ENCODE results near the gene DHX35.

The DHX35 gene

DNA sequence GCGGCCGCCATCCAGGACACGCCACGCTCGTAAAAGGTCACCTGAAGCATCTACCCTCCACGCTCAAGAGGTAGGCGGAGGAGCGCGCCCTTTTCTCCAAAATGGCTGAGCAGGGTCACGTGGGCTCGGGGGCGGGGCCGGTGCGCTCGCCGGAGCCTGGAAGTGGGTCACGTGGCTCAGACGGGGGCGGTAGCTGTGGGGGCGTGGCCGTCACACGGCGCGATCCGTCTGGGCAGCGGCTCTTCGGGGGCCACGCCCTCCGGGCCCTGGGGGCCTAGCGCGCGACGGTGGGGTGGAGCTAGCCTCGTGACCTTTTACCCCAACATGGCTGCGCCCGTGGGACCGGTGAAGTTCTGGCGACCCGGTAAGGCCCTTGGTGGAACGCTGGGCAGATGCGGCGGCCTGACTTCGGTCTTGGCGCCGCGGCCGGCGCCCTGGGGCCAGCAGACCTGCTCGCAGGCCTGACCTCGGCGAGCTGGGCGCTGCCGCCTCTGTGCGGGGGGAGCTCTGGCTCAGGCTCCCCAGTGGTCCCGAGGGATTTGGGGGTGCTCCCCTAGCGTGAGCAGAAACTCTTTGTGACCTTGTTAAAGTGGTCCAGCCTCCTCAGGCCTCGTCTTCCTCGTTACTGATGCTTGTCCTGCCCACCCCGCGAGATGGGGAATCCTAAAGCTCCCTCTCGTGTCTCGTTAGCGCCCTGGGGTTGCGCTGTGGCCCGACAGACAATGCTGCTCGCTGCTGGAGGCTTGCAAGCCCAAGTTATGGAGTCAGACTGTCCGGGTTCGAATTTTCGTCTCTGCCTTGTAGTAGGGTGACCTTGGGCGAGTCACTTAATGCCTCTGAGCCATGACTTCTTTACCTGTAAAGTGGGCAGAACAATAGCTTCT is at the start of gene DHX35:
Gene DHX35 (plus strand): TSS at position 301 of the 884 bp plus-strand sequence. CDS start 24 bp downstream, at position 325.
- peak; percentile 99 for DNase-seq

GRCh38 chr20:38915355-38915754 is 46.8 kb upstream of the DHX35 start:
- no peak for DNase-seq

GRCh38 chr20:38917657-38918056 is 44.5 kb upstream of the DHX35 start:
- DNase-seq: no peak

DNA sequence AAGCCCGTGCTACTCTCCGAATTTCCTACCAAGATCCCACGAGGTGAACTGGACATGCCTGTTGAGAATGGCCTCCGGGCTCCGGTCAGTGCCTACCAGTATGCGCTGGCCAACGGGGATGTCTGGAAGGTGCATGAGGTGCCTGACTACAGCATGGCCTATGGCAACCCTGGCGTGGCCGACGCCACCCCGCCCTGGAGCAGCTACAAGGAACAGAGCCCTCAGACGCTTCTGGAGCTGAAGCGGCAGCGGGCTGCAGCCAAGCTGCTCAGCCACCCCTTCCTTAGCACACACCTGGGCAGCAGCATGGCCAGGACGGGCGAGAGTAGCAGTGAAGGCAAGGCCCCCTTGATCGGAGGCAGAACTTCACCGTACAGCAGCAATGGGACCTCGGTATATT is 44.0 kb upstream of the DHX35 start:
- no peak for DNase-seq

DNA sequence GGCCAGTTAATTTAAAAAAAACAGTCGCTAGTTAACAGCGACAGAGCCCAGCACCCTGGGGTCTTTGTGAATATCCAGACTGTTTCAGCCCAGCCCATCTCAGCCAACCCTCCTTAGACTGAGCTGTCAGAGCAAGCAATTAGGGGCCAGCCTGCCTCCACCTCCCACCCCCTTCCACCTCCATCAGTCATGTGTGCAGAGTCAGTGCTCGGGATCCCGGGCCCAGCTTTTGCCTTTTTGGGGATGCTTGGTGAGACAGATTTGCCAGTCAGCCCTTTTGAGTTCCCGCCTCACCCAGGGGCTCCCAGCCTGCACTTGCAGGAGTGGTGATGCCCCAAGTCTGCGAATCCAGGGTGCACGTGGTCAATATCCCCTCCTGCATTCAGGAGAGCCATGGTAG is 42.5 kb upstream of the DHX35 start:
- no peak for DNase-seq

GRCh38 chr20:38920411-38920810 is 41.7 kb upstream of the DHX35 start:
- DNase-seq: no peak

DNA sequence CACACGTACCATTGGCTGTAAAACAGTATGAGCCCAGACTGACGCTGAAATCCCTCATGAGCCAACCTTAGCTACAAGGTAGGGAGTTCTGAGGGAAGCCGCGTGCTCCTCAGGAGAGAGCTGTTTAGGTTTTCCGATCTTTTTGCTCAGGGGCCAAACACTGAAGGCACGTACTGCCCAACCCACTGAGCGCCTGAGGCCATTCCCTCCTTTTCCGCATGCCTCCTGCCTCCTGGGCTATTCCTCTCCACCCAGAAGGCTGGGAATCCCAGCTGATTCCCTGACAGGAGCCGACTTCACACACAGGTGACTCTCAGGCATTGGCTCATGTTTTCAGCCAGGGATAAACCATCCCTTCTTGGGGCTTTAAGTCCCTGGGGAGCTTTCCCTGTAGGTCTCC is 41.3 kb upstream of the DHX35 start:
- DNase-seq: no peak

GRCh38 chr20:38924718-38925117 is 37.4 kb upstream of the DHX35 start:
- DNase-seq: no peak

DNA sequence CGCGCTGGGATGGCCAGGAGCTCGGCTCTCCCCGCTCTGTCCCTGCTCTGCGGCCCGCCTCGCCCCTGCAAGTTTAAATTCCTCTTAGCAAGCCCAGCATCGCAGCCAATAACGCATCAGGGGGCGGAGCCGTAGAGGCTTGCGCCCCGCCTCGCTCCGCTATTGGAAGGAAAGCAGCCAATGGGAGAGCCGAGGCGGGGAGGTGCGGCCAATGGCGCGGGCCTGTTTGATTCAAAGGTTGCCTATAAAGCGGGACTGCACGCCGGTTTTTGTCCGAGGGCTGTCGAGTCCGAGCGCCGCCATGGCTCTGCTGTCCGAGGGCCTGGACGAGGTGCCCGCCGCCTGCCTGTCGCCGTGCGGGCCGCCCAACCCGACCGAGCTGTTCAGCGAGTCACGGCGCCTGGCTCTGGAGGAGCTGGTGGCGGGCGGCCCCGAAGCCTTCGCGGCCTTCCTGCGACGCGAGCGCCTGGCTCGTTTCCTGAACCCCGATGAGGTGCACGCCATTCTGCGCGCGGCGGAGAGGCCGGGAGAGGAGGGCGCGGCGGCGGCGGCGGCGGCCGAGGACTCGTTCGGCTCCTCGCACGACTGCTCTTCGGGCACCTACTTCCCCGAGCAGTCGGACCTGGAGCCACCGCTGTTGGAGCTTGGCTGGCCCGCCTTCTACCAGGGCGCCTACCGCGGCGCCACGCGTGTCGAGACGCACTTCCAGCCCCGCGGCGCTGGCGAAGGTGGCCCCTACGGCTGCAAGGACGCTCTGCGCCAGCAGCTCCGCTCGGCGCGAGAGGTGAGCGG is 35.8 kb upstream of the DHX35 start, which contains the start of gene FAM83D:
Gene FAM83D (plus strand): TSS at position 276 of the 792 bp plus-strand sequence. CDS start 26 bp downstream, at position 302.
- DNase-seq: peak; percentile 98

DNA sequence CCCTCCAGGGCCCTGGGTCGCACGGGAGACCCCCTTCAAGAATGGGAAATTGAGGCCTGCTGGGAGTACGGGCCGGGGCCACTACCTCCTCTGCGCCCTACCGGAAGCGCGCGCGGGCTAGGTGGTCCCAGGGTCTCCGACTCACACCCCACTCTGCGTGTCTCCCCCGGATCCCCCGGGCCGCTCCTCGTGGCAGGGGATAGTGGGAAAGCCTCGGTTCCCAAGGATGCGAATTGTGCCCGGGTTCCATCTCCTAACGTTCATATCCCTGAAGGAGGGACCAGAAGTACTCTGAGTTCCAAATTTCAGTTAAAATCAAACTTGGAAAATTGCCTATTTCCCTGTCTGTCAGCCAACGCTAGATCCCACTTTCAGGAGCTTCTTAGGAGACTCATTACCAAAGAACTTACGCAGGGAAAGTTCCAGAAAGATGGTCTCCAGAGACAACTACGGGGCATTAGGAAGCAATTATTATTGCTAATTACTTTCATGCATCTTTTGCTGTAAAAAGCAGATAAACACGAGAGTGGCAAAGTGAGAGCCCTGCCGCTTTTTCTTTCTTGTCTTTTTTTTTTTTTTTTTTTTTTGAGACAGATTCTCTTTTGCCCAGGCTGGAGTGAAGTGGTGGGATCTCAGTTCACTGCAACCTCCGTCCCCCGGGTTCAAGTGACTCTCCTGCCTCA is 35.1 kb upstream of the DHX35 start:
- no peak for DNase-seq

DNA sequence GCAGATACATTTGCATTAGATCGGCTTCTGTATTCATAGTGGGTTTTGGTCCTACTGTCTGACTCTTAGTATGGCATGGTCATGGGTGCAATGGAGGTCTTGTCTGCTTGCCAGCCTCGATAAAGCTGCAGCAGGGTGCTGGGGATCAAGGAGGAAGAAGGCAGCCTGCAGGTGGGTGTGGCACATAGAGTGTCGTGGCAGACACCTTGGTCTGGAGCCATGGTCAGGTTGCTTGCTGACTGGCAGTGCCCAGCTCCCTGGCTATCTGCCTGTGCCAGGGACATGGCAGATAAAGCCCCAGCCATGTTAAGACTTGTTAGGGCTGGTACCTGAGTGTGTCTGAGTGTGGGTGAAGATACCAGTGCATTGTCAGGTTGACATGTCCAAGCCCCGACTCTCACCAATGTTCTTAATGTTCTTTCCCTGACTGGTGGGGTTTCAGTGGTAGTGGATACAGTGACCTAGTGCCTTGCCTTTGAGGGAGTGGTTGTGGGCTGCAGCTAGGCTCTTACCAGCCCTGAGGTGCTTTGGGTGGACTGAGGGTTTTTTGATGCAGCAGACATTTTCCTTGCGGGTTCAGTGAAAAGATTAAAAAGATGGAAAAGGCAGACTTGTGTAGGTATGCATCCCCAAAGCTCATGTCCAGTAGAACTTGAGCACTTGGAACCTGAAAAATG is 34.1 kb upstream of the DHX35 start:
- DNase-seq: no peak

DNA sequence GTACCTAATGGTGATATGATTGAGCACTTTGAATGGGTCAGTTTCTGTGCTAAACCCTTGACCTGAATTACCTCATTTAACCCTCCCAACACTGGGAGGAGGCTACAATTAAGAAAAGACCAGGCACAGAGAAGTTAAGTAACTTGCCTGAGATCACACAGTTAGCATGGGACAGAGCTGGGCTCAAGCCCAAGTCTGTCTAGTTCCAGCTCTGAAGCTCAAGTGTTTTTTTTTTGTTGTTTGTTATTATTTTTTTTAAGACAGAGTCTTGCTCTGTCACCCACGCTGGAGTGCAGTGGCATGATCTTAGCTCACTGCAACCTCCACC is 31.9 kb upstream of the DHX35 start:
- no peak for DNase-seq

DNA sequence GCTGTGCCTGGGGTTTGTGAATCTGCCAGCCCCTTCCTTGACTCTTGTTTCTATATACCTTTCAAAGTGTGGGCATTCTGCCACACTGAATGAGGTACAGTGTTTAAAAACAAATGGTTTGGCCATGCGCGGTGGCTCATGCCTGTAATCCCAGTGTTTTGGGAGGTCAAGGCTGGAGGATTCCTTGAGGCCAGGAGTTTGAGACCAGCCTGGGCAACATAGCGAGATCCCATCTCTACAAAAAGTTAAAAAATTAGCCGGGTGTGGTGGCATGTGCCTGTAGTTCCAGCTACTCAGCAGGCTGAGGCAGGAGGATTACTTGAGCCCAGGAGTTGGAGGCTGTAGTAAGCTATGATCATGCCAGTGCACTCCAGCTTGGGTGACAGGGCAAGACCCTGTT is 30.2 kb upstream of the DHX35 start:
- DNase-seq: no peak

GRCh38 chr20:38932457-38933120 is 29.6 kb upstream of the DHX35 start:
- DNase-seq: no peak

DNA sequence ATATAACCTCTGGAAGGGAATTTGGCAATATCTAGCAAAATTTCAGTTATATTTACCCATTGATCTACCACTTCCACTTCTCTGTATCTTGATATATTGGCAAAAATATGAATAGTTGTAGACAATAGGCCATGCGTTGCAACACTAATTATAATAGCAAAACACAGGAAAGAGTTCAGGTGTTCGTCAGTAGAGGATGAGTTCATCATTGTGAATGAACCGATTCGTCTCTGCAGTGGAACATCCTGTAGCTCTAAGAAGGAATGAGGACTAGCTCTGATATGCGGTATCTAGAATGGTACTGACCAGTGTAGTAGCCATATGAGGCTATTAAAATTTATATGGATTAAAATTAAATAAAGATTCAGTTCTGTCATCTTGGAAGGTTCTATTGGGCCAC is 27.6 kb upstream of the DHX35 start:
- DNase-seq: no peak

DNA sequence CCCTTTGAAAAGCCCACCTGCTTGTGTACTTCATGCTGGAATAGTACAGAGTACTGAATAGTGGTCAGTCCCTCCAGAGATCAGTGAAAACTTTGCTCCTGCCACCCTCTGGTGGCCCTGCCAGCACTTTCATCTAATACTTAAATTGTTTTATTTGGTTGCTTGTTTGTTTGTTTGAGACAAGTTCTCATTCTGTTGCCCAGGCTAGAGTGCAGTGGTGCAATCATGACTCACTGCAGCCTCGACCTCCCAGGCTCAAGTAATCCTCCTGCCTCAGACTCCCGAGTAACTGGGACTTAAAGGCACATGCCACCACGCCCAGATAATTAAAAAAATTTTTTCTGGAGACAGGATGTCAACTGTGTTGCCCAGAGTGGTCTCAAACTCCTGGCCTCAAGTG is 26.9 kb upstream of the DHX35 start:
- DNase-seq: no peak

DNA sequence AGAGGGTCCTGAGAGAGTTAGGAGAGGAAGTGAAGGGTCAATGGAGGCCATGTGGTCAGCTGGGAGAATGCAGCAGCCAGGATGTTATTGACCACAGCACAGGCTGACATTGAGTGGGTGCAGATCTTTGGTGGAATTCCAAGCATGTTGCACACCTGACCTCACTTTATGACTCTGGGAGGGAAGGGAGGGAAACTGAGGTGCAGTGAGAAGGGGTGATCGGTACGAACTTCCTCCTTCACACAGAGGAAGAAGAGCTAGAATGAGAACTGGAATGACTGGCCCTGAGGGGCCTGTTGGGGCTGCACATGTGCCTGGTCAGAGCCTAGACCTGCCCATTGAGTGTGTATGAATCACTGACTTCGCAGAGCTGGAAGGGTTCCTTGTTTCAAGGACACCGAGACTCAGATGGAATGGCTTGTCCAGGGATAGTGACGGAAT is 26.2 kb upstream of the DHX35 start:
- DNase-seq: no peak

GRCh38 chr20:38937000-38937399 is 25.1 kb upstream of the DHX35 start:
- DNase-seq: no peak

- no peak for DNase-seq
These were observed 24.1 kb upstream of the DHX35 start for GRCh38 chr20:38937978-38938473.

GRCh38 chr20:38939686-38940085 is 22.5 kb upstream of the DHX35 start:
- no peak for DNase-seq

GRCh38 chr20:38940644-38941043 is 21.5 kb upstream of the DHX35 start:
- DNase-seq: no peak

All from stimulated activated CD8-positive, alpha-beta memory T cell treated with anti-CD3 and anti-CD28 coated beads, Interleukin-4, amount 100 ng/mL, for 48 hours (primary cell).